GM19467 (cell line): ENCODE results near the gene BCORL1.
A peak's percentile ranks its signal among the peaks of the same experiment; 100 is the strongest.

Experiments
- ATAC-seq: cut with Tn5 transposase; IDR thresholded peaks from one replicate; pipeline ENCODE4 v1.9.1; 2021; ENCODE audit warnings: mild to moderate bottlenecking, moderate library complexity; ENCODE audit not compliant: unreplicated experiment

Gene BCORL1, protein sequence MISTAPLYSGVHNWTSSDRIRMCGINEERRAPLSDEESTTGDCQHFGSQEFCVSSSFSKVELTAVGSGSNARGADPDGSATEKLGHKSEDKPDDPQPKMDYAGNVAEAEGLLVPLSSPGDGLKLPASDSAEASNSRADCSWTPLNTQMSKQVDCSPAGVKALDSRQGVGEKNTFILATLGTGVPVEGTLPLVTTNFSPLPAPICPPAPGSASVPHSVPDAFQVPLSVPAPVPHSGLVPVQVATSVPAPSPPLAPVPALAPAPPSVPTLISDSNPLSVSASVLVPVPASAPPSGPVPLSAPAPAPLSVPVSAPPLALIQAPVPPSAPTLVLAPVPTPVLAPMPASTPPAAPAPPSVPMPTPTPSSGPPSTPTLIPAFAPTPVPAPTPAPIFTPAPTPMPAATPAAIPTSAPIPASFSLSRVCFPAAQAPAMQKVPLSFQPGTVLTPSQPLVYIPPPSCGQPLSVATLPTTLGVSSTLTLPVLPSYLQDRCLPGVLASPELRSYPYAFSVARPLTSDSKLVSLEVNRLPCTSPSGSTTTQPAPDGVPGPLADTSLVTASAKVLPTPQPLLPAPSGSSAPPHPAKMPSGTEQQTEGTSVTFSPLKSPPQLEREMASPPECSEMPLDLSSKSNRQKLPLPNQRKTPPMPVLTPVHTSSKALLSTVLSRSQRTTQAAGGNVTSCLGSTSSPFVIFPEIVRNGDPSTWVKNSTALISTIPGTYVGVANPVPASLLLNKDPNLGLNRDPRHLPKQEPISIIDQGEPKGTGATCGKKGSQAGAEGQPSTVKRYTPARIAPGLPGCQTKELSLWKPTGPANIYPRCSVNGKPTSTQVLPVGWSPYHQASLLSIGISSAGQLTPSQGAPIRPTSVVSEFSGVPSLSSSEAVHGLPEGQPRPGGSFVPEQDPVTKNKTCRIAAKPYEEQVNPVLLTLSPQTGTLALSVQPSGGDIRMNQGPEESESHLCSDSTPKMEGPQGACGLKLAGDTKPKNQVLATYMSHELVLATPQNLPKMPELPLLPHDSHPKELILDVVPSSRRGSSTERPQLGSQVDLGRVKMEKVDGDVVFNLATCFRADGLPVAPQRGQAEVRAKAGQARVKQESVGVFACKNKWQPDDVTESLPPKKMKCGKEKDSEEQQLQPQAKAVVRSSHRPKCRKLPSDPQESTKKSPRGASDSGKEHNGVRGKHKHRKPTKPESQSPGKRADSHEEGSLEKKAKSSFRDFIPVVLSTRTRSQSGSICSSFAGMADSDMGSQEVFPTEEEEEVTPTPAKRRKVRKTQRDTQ (N-terminal part only)

DNA sequence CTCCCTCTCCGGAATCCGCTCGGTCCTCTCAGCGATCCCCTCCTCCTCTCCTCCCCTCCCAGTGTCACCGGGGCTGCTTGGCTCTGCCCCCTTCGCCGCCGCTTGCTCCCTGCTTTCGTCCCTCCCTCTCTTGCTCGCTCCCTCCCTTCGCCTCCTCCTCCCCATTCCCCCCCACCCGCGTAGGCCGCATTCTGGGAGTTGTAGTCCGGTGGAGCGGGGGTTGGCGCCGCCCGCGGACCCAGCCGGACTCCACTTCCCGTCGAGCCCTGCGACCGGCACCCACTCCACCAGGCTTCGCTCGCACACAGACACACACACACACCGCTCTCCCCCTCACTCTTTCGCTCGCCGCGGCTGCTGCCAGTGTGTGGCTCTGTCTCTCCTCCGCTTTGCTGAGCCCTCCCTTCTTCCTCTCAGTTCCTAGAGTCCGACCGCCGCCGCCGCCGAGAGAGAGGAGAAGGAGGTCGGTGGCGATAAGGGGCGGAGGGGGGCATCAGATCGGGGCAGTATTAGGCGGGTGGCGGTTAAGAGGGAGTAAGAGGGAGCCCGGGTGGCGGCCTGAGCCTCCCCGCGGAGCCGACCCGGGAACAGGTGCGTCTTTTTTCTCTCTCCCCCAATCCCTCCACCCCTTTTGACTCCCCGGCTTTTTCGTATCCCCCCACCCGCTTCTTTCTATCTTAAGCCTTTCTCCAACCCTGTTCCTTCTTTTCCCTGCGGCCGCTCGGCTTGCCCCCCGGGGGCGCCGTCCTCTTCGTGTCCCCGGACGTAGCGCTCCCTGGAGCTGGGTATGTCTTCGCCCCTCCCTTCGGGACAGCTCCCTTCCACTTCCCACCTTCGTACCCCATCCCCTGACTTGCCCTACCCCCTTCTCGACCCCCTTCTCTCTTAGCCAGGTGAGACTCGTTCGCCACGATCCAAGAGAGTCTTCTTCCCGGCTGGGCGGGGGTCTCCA lies at the start of gene BCORL1:
TSS of gene BCORL1 (plus strand) at position 336 of the 952 bp plus-strand sequence. CDS start 22,597 bp downstream, outside the sequence.
- peak; percentile 85 for ATAC-seq

DNA sequence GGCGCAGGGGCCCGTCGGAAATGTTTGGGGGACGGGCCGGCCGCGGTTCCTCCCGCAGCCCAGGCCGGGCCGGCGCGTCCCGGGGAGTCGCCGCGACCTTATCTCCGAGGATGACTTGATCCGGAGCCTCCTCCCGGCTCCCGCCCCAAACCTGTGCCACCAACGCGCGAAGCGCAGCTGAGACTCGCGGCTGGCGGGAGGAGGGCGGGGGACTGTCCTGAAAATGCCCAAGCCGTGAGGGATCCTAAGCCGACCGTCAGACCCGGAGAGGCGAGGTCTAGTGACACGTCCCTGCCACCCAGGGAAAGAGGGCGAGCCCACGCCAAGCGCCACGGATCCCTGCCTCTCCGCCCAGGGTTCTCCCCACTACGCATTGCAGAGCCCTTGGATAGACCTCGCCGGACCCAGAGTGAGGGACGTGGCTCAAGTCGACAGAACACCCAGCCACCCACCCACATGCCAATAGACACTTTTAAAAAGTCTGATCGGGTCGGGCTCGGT lies 49.6 kb upstream of the BCORL1 start:
- ATAC-seq, result no peak

DNA sequence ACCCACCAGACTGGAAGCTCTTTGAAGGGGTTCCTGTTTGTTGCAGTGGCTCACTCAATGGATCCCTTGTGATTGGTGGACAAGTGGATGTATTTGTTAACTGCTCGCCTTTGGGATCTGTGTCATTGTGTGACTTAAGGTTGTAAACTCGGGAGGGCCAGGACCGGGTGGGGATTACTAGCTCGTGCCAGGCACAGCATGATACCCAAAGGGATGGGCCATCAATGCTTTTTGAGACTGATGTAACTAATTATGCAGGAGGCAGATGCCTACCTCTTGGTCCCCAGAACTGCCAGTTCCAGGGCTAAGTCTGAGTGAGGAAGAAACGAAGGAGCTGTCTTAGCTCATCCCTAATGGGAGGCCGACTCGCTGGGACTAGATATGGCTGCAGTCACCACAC lies 48.7 kb upstream of the BCORL1 start:
- ATAC-seq, result no peak

DNA sequence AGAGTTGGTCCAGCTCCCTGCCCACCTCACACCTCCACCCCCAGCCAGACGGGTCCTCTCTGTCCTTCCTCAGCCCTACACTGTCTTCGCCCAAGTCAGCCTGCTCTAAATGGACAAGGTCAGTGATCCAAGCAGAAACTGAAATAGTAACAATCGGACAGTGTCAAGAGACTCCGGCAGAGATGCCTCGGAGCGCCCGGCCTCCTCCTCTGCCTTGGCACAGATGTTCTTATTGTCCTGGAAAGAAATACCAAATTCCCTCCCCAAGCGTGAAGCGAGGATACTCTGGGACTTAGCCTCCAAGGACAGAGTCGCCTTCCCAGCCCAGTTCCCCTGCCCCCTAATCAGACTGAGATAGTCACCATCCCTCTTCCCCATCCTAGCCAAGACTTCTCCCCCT lies 48.0 kb upstream of the BCORL1 start:
- no peak for ATAC-seq

DNA sequence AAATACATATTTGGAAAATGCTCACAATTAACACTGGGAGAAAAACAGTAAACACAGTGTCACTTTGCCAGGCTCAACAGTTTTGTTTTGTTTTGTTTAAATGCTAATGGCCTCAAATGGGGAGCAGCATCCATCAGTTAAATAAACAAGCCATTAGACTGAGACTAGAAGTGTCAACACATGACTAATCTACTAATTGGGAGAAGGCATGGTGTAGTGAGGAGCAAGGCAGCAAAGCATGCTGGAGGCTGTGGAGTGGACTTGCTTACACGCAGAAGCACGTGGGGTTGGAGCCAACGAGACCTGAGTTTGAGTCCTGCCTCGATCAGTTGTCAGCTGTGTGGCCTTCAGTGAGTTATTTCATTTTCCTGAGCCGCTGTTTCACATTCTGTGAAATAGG lies 47.5 kb upstream of the BCORL1 start:
- no peak for ATAC-seq

DNA sequence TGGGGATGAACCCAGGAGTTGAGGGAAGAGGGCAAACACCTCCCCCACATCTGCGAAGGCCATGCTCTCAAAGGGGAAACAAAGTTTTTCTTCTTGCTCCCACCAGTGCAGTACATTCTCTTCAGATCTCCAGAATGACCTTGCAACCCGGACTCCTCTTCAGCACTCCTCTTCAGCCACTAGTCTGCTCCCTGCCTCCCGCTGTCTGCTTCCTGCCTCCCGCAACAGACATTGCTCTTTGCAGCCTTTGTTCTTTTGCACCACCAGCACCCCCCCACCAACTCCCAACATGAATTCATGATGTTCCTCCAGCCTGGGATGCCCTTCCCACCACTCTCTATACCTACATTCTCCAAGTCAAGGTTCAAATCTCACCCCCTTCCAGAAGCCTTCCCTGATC lies 44.4 kb upstream of the BCORL1 start:
- ATAC-seq, result no peak

DNA sequence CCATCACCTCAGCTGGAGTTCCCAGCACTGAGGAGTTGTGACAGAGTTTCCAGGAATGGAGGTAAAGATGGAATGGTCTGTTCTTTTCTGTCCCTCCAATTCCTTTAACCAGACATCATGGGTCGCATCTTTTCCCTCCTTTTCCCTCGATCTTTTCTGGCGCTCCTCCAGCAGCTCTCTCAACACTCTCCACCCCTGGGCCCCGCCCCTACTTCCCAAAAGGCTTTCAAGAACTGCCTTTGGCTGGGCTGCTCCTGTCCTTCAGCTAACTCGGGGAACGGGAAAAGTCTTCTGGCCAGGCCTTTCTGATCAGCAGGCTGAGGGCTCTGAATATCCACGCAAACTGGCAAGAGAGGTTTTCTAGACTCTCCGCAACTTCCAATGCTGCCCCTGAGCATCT lies 42.4 kb upstream of the BCORL1 start:
- no peak for ATAC-seq

DNA sequence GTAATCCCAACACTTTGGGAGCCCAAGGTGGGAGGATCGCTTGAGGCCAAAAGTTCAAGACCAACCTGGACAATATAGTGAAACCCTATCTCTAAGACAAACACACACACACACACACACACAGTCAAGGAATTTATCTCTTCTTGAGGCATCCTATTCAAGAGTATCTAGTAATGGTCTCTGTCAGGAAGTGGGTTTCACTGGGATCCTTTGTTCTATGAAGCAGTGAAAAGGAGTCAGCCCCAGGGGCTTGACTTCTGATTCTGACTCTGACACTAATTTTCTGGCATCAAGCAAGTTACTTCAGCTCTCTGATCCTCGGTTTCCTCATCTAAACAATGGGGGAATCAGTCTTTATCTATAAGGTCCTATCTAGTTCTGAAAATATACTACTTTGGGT lies 41.7 kb upstream of the BCORL1 start:
- ATAC-seq, result no peak

DNA sequence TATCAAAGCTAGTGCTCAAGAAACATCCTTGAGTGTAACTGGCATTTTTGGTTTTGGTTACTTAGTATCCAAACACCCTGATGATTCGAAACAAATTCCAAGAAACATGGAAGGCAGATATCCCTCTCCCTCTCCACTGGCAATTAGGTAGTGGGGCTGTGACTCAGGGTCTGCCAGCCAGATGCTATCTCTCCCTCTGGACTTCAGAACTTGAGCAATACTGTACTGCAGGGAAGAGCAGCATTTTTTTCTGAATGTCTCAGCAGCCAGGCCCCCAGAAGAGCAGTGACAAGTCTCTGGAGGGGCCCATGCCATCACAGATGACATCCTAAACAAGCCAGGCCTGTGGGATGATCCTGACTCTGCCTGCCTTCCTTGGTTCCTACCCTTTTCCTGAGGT lies 37.3 kb upstream of the BCORL1 start:
- no peak for ATAC-seq

DNA sequence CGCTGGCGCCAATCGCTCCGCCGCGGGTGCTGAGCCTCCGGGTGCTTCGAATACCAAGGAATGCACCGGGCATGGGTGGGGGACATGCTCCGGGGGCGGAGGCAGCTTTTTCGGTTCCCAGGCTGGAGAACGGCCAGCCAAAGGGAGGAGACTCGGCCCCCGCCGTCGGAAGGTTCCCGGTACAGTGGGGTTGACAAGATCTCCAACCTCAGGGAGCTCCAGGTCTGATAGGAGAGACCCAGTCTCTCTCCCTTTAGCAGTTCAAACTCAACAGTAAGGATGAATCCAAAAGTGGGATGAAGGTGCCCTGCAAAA lies 29.1 kb upstream of the BCORL1 start:
- no peak for ATAC-seq

DNA sequence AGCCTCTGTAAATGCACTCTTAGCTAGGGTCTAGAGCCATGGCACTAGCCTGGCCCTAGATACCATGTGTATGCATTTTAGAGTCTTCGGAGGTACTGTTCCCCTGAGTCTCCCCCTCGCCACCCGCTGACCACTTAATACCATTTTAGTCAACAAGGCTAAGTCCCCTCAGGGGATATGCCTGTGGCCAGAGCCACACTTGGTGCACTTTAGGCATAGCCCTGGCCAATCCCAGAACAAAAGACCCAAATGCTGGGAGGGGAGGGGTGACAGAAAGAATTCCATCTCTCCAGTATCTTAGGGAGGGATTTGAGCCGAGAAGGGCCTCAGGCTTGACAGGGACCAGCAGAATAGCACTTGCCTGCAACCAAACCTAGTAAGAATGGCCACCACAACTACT lies 28.6 kb upstream of the BCORL1 start:
- ATAC-seq, result no peak

DNA sequence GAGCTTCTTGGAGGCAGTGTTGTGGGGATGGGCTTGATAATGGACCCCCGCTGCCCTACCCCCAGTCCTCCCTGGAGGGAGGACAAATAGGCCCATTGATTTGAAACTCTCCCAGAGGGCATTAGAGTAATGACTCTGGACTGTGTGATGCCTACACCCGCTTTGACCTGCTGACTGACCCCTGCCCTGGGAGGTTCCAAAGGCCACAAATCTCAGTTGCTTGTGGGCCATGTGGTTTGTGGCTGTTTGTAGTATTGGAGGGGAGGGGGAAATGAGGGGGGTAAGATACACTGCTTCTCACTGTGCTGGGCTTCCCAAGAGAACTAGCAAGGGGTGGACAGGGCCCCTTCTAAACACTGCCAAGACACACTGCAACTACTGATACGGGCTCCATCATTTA lies 27.6 kb upstream of the BCORL1 start:
- ATAC-seq, result no peak

DNA sequence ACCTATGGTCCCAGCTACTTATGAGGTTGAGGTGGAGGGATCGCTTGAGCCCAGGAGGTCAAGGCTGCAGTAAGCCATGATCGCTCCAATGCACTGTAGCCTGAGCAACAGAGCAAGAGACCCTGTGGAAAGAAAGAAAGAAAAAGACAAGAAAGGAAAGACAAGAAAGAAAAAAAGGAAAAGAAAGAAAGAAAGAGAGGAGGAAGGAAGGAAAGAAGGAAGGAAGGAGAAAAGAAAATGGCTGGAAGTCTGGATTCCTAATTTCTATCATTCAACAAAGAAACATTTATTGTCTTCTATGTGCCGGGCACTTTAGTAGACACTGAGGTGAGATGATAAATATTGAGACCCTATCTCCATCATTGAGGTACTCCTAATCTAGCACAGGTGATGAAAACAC lies 26.8 kb upstream of the BCORL1 start:
- no peak for ATAC-seq

DNA sequence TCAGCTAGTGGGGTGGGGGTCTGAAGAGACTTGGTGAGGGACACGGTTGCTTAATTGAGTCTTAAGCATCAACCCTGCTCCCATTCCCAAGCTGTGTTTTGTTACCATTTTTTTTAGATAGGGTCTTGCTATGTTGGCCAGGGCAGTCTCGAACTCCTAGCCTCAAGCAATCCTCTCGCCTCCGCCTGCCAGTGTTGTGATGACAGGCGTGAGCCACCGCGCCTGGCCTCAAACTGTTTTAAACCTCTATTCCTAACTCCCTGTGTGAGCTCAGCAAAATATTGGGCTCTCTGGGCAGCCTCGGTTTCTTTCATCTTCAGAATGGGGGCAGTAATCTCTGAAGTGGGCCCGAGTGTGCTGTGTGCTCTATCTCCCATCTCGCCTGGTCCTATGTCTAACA lies 26.3 kb upstream of the BCORL1 start:
- ATAC-seq, result no peak

DNA sequence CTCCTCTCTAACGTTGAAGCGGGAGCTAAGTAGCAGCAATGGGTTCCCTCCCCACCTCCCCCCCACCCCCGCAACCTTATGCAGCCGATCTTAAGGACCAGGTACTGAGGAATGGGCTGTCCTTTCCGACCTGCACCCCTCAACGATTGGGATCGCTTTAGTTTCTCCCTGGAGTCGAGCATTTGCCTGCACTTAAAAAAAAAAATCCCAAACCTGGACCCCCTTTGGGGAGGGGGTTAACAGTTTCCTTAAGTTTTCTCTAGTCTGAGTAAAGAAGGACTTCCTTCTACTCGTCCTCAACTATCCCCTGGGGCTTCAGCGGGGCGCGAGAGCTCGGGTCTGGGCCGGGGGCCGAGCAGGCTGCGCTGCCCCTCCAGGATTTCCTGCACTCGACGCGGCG lies 25.7 kb upstream of the BCORL1 start:
- ATAC-seq, result no peak

DNA sequence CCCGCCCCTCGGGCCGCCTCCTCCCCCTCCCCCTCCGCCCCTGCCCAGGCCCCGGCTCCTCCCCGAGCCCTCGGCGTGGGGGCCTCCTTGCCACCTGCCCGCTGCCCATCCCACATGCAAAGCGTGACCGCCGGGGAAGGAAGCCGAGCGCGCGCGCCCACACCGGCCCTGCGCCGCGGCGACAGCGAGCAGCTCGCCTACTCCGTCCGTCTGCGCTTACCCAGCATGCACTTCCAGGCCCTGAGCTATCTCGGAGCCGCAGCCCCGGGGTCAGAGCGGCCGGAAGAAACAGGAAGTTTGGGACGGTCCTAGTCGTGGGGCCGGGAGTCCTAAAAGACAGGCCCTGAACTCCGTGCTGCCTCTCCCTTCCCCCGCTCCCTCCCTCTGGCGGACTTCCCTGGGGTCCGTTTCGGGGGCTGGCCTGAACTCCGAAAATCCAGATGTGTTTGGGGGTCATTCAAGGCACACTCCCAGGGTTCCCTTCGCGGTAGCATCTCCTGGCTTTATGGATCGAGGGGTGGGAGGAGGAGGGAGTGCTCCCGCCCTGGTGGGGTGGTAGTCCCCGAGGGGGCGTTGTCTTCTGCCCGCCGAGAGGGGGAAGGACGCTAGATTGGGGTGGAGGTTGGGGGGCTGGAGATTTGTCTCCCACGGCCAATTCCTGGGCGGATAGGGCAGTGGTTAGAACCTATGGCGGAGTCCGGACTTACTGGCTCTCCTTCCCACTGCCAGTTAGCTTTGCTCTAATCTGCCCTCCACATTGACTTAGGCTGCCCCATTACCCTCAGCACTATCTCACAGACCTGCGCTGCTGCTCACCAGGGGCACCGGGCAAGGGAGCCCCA lies 25.0 kb upstream of the BCORL1 start:
- peak; percentile 67 for ATAC-seq

DNA sequence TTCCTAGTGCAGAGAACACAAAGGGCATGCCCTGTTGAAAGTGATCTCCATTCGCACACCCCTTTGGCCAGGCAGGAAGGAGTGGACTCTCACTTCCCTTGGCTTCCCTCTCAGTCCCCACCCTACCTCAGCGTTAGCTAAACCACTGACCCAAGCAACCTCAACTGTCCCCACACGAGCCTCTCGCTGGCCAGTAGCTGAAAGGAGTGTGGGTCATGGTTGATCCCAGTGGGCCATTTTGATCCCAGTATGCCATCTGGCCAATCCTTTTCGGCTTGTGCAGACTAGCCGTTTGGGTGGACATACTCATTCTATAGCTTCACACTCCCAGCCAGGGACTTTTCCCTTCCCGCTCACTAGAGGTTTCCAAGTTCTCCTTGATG lies 24.4 kb upstream of the BCORL1 start:
- no peak for ATAC-seq

DNA sequence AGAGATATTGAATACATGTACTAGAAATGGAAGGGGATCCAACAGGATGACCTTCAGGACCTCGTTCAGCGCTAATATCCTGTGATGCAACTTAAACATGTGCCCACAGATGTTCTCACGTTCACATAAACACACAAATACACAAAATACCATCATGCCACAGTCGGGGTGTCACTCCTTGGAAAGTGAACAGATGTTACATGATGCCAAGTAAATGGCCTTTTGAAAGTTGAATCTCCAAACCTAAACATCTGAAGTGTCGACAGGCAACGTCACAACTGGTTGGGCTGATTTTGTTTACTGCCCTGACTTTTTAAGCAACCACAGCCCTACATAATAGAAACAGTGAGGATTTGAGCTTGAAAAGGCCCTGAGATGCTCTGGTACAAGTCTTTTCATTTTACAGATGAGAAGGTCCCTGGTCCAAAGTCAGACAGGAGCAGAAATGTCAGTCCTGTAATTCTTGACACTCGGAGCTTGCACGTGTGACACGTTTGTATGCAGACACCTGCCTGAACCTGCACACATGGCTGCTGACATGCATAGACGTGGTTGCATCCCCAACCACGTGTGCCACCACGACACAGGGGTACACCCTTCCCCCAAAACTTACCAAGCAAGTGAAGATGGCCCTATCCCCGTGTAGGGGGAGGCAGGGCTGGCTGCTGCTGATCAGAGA lies 23.5 kb upstream of the BCORL1 start:
- no peak for ATAC-seq

DNA sequence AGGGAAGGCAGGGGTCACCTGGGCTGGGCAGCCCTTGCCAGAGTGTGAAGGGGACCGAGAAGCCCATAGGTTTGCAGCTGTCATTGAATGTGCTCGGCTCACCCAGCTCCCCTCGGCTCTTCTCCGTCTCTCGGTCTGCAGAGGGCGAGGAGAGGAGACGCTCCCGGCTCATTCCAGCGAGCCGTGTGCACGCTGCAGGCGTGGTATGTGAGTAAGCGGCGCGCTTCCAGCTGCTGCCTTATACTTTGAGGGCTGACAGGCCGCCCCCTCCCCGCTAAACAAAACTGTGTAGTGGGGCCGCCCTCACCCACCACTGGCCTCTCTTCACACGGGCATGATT lies 23.0 kb upstream of the BCORL1 start:
- no peak for ATAC-seq
